Adipocyte (in vitro differentiated cells): Measurements from ENCODE around the gene MORC3.

ENCODE experiments used
- DNase-seq: peaks from one replicate; pipeline ENCODE4 v3.0.0-alpha.2; 2015; ENCODE audit warnings: low read depth
- H3K27me3 ChIP-seq: replicated peaks from 2 replicates; pipeline ENCODE4 v1.7.0; 2013; ENCODE audit warnings: mild to moderate bottlenecking, low read length, moderate library complexity; ENCODE audit not compliant: control insufficient read depth, insufficient read depth
- H3K36me3 ChIP-seq: 2 replicates; pipeline ENCODE4 v1.7.0; 2013; ENCODE audit warnings: low read length, mild to moderate bottlenecking, moderate library complexity; ENCODE audit not compliant: control insufficient read depth, insufficient read depth, severe bottlenecking
- H3K4me1 ChIP-seq: 2 replicates; pipeline ENCODE4 v1.7.0; 2013; ENCODE audit warnings: mild to moderate bottlenecking, low read length, moderate library complexity; ENCODE audit not compliant: control insufficient read depth, insufficient read depth
- H3K4me3 ChIP-seq: 2 replicates; pipeline ENCODE4 v1.7.0; 2013; ENCODE audit warnings: mild to moderate bottlenecking, low read length, moderate library complexity
- H3K9ac ChIP-seq: 2 replicates; pipeline ENCODE4 v1.7.0; 2013; ENCODE audit warnings: mild to moderate bottlenecking, low read length, moderate library complexity
- H3K9me3 ChIP-seq: 2 replicates; pipeline ENCODE4 v1.7.0; 2013; ENCODE audit warnings: mild to moderate bottlenecking, low read length, moderate library complexity; ENCODE audit not compliant: control insufficient read depth

Gene MORC3

GRCh38 chr21:36411301-36411700 lies 91.3 kb downstream of the MORC3 start:
- no peaks in the 10 kb centered on the region for H3K36me3 ChIP-seq
- H3K9ac ChIP-seq: no peak overlapping the region
- H3K4me1 ChIP-seq: no peaks in the 10 kb centered on the region
- DNase-seq: no peak
- H3K27me3 ChIP-seq: no peaks in the 10 kb centered on the region
- H3K4me3 ChIP-seq: no peak overlapping the region
- H3K9me3 ChIP-seq: no peaks in the 10 kb centered on the region

- H3K9ac ChIP-seq: no peak overlapping the region
- DNase-seq: no peak
- no peak overlapping the region for H3K4me3 ChIP-seq
- H3K27me3 ChIP-seq: no peaks in the 10 kb centered on the region
- H3K4me1 ChIP-seq: no peaks in the 10 kb centered on the region
- H3K9me3 ChIP-seq: no peaks in the 10 kb centered on the region
- H3K36me3 ChIP-seq: no peaks in the 10 kb centered on the region
Observed at GRCh38 chr21:36412916-36413315, 92.9 kb downstream of the MORC3 start.

- H3K4me3 ChIP-seq: no peak overlapping the region
- no peaks in the 10 kb centered on the region for H3K9me3 ChIP-seq
- no peaks in the 10 kb centered on the region for H3K27me3 ChIP-seq
- no peaks in the 10 kb centered on the region for H3K36me3 ChIP-seq
- H3K9ac ChIP-seq: no peak overlapping the region
- no peaks in the 10 kb centered on the region for H3K4me1 ChIP-seq
- no peak for DNase-seq
Observed at GRCh38 chr21:36415375-36415774, 95.4 kb downstream of the MORC3 start.

- Histone ChIP-seq H3K4me3 (no peak overlapping the region), H3K4me1 (no peaks in the 10 kb centered on the region), H3K36me3 (no peaks in the 10 kb centered on the region), H3K27me3 (no peaks in the 10 kb centered on the region), H3K9ac (no peak overlapping the region), H3K9me3 (no peaks in the 10 kb centered on the region)
- no peak for DNase-seq
Observed at GRCh38 chr21:36419241-36419640, 99.2 kb downstream of the MORC3 start.

GRCh38 chr21:36419996-36420395 lies 100.0 kb downstream of the MORC3 start:
- H3K27me3 ChIP-seq: no peaks in the 10 kb centered on the region
- H3K4me3 ChIP-seq: no peak overlapping the region
- no peaks in the 10 kb centered on the region for H3K36me3 ChIP-seq
- H3K9ac ChIP-seq: no peak overlapping the region
- DNase-seq: peak; percentile 92
- H3K4me1 ChIP-seq: no peaks in the 10 kb centered on the region
- no peaks in the 10 kb centered on the region for H3K9me3 ChIP-seq

- no peaks in the 10 kb centered on the region for H3K4me1 ChIP-seq
- no peaks in the 10 kb centered on the region for H3K36me3 ChIP-seq
- no peak for DNase-seq
- no peaks in the 10 kb centered on the region for H3K27me3 ChIP-seq
- H3K9me3 ChIP-seq: no peaks in the 10 kb centered on the region
- H3K9ac ChIP-seq: no peak overlapping the region
- H3K4me3 ChIP-seq: no peak overlapping the region
Observed at GRCh38 chr21:36420571-36421339, 100.8 kb downstream of the MORC3 start.

- Histone ChIP-seq H3K27me3 (no peaks in the 10 kb centered on the region), H3K36me3 (no peaks in the 10 kb centered on the region), H3K4me1 (peaks cover 3% of the 10 kb centered on the region), H3K4me3 (no peak overlapping the region), H3K9me3 (no peaks in the 10 kb centered on the region), H3K9ac (no peak overlapping the region)
- DNase-seq: peak; percentile 52
Observed at GRCh38 chr21:36422279-36423098, 102.5 kb downstream of the MORC3 start.

- H3K27me3 ChIP-seq: no peaks in the 10 kb centered on the region
- peaks cover 7% of the 10 kb centered on the region for H3K4me1 ChIP-seq
- no peaks in the 10 kb centered on the region for H3K9me3 ChIP-seq
- H3K36me3 ChIP-seq: no peaks in the 10 kb centered on the region
- no peak overlapping the region for H3K9ac ChIP-seq
- no peak for DNase-seq
- H3K4me3 ChIP-seq: no peak overlapping the region
Observed at GRCh38 chr21:36423771-36424433, 103.9 kb downstream of the MORC3 start.

GRCh38 chr21:36424592-36424991 lies 104.6 kb downstream of the MORC3 start:
- H3K9me3 ChIP-seq: no peaks in the 10 kb centered on the region
- DNase-seq: no peak
- no peaks in the 10 kb centered on the region for H3K27me3 ChIP-seq
- peaks cover 8% of the 10 kb centered on the region for H3K4me1 ChIP-seq
- H3K9ac ChIP-seq: no peak overlapping the region
- no peaks in the 10 kb centered on the region for H3K36me3 ChIP-seq
- H3K4me3 ChIP-seq: no peak overlapping the region

GRCh38 chr21:36425286-36425685 lies 105.3 kb downstream of the MORC3 start:
- Histone ChIP-seq H3K4me3 (no peak overlapping the region), H3K36me3 (no peaks in the 10 kb centered on the region), H3K9me3 (no peaks in the 10 kb centered on the region), H3K27me3 (no peaks in the 10 kb centered on the region), H3K9ac (no peak overlapping the region), H3K4me1 (peaks cover 11% of the 10 kb centered on the region)
- DNase-seq: no peak
